ENCODE data around the gene TRPM3. TPM values are rescaled to one million over a fixed set of nuclear protein-coding genes. Genes with fewer than 3 reads are reported as not detected.

The TRPM3 gene
- total RNA-seq, 2 experiments from 2014 or later: not detected

DNA sequence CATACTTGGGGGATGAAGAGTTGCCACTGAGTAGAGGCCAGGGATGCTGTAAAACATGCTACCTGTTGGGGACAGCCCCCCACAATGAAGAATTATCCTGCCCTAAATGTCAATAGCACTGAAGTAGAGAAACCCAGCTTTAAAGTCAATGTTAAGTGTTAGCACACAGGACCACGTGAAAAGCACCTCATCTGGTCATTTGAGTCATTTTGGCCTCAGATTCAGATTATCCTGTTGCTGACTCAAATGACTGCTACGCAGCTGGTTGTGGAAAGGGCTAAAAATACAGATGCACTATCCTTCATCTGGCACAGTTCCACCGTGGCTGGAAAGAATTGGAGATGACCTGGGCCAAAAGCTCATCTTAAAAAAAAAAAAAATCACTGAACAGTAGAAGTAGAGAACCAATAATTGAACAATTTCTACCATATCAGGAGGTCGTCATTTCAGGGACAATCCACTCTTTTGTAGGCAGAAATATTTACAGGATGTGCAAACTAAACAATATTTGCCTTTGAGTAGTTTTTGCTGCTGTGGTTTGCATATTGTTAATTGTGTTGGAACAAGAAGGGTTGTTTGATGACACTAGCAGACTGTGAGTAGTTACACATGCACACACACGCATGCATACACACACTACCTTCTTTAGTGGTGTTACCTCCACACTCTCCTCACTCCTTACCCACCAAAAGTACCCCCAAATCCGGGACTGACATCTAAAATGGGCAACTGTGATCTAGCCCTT lies 511.7 kb downstream of the TRPM3 start:
- no peaks in the 10 kb centered on the region for H3K9me3 Mint-ChIP-seq (ENCODE audit: low read depth)
- ATAC-seq: no peak
- CTCF ChIA-PET: no interaction called here
- DNase-seq: no peak
- peaks cover 6% of the 10 kb centered on the region for H3K27me3 Mint-ChIP-seq
- no peak overlapping the region for H3K4me3 Mint-ChIP-seq
- no peaks in the 10 kb centered on the region for H3K36me3 Mint-ChIP-seq
- H3K27ac Mint-ChIP-seq: no peak overlapping the region
- peaks cover 2% of the 10 kb centered on the region for H3K4me1 Mint-ChIP-seq

DNA sequence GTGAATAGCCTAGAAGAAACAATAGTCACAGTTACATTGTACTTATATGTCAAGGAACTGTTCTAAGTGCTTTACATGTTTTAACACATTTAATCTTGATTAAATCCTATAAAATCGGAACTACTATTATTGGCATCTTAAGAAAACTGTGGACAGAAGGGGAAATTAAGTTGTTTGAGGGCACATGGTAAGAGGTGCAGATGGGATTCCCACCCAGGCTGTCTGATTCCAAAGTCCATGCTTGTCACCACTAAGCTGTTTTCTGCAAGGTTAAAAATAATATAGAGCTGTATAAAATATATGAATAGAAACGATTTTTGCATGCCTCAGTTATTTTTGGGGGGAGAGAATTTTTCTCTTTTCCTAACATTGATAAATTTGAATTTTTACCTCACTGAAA lies 512.4 kb downstream of the TRPM3 start:
- no peaks in the 10 kb centered on the region for H3K9me3 Mint-ChIP-seq (ENCODE audit: low read depth)
- CTCF ChIA-PET: no interaction called here

GRCh38 chr9:70607926-70608325 lies 513.5 kb downstream of the TRPM3 start:
- peaks cover 2% of the 10 kb centered on the region for H3K4me1 Mint-ChIP-seq
- no peak for ATAC-seq
- H3K9me3 Mint-ChIP-seq (ENCODE audit: low read depth): no peaks in the 10 kb centered on the region
- no peak overlapping the region for H3K4me3 Mint-ChIP-seq
- no peaks in the 10 kb centered on the region for H3K36me3 Mint-ChIP-seq
- no peak overlapping the region for H3K27ac Mint-ChIP-seq
- H3K27me3 Mint-ChIP-seq: peaks cover 4% of the 10 kb centered on the region
- no peak for DNase-seq
- CTCF ChIA-PET: no interaction called here

More for the DNA sequence above, 512.4 kb downstream of the TRPM3 start:
- no peaks in the 10 kb centered on the region for H3K36me3 Mint-ChIP-seq
- no peak for DNase-seq
- peaks cover 6% of the 10 kb centered on the region for H3K27me3 Mint-ChIP-seq
- ATAC-seq: no peak
- H3K4me3 Mint-ChIP-seq: no peak overlapping the region
- H3K27ac Mint-ChIP-seq: no peak overlapping the region
- H3K4me1 Mint-ChIP-seq: peaks cover 2% of the 10 kb centered on the region

- Mint-ChIP-seq H3K9me3 (ENCODE audit: low read depth) (no peaks in the 10 kb centered on the region), H3K4me1 (peaks cover 2% of the 10 kb centered on the region), H3K36me3 (no peaks in the 10 kb centered on the region), H3K4me3 (no peak overlapping the region), H3K27me3 (no peaks in the 10 kb centered on the region), H3K27ac (no peak overlapping the region)
- CTCF ChIA-PET: no interaction called here
- DNase-seq: no peak
- no peak for ATAC-seq
Measured at GRCh38 chr9:70607329-70607728, 514.1 kb downstream of the TRPM3 start.

GRCh38 chr9:70603020-70603411 lies 518.4 kb downstream of the TRPM3 start:
- DNase-seq: no peak
- Mint-ChIP-seq H3K4me1 (no peaks in the 10 kb centered on the region), H3K27me3 (no peaks in the 10 kb centered on the region), H3K4me3 (no peak overlapping the region), H3K9me3 (ENCODE audit: low read depth) (no peaks in the 10 kb centered on the region), H3K36me3 (no peaks in the 10 kb centered on the region), H3K27ac (no peak overlapping the region)
- no peak for ATAC-seq
- CTCF ChIA-PET: interaction anchor here (0.9 to 2.2 kb wide), 57 partner anchors 9 to 632 kb away, joined by 3 to 30 read pairs (median 4); partner anchors contain the start of gene KLF9

- Mint-ChIP-seq H3K9me3 (ENCODE audit: low read depth) (no peaks in the 10 kb centered on the region), H3K4me1 (no peaks in the 10 kb centered on the region), H3K36me3 (no peaks in the 10 kb centered on the region), H3K27ac (no peak overlapping the region), H3K4me3 (no peak overlapping the region), H3K27me3 (no peaks in the 10 kb centered on the region)
- DNase-seq (peak; percentile 54), ATAC-seq (peak; percentile 73)
- CTCF ChIA-PET: interaction anchor here (0.8 to 2.2 kb wide), 69 partner anchors 9 to 1571 kb away, joined by 3 to 30 read pairs (median 4); partner anchors contain the start of genes APBA1 and KLF9
Measured at GRCh38 chr9:70602321-70603019, 519.0 kb downstream of the TRPM3 start.

DNA sequence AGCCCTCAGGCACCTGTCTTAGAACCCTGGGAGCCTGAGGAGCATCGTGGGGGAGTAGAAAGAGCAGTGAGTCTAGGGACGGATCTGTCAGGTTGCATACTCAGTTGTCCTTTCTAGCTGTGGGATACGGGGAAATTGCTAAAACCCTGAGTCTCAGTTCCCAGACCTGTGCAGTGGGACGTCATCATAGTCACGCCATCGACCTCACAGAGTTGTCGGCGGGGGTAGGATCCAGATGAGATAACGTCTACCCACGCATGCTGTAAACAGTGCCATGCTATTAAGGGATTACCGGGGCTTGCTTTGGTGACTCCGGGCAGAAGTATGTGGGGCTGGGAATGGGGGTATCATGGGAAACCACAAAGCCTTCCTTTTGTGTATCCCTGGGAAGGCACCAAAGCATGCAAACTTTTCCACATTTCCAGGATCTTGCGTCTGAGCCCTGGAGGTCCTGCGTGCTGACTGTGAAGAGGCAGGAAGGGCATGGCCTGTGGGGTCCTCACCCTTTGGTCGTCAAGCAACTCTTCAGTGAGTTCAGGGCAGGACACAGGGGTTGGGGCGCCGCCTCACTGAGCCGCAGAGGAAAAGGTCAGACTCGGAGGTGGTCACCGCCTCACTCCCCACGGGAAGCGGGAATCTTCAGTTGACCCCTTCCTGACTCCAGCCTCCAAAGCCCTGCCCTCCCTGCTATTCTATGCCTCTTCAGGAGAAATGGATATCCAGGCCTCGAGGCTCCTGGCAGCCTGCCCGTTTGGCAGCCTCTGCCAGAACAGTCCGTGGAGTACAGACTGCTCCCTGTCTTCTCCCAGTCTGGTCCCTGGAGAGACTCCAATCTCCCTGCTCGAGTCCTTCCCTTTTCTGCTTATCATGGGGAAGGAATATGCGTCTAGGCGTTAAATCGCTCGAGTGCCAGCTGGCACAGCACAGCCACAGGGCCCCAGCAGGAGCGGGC lies 520.1 kb downstream of the TRPM3 start:
- no peak for DNase-seq
- CTCF ChIA-PET: interaction anchor here (0.8 to 2.2 kb wide), 30 partner anchors 16 to 302 kb away, joined by 3 to 30 read pairs (median 4); partner anchors contain the start of gene KLF9
- Mint-ChIP-seq H3K27me3 (no peaks in the 10 kb centered on the region), H3K36me3 (no peaks in the 10 kb centered on the region), H3K27ac (no peak overlapping the region), H3K4me3 (no peak overlapping the region), H3K4me1 (no peaks in the 10 kb centered on the region), H3K9me3 (ENCODE audit: low read depth) (no peaks in the 10 kb centered on the region)
- ATAC-seq: no peak

DNA sequence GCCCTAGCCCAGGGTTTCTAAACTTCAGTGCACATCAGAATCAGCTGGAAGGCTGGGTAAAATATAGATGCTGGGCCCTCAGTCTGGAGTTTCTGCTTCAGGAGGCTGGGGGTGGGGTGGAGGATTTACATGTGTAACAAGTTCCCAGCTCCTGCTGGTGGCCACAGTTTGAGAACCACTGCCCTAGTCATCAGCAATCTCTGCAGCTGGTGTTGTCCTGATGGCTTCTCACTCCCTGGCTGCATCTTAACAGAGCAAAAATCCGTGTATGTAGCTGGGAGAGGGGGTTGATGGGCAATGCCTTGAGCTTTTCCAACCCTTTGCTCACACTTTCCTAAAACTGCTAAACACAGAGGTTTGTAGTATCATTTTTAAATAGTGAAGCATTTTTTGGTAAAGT lies 520.9 kb downstream of the TRPM3 start:
- Mint-ChIP-seq H3K36me3 (no peaks in the 10 kb centered on the region), H3K4me1 (no peaks in the 10 kb centered on the region), H3K9me3 (ENCODE audit: low read depth) (no peaks in the 10 kb centered on the region), H3K27me3 (no peaks in the 10 kb centered on the region), H3K4me3 (no peak overlapping the region), H3K27ac (no peak overlapping the region)
- CTCF ChIA-PET: no interaction called here
- DNase-seq (no peak), ATAC-seq (no peak)

- no peak for ATAC-seq
- CTCF ChIA-PET: interaction anchor here (1.0 kb wide), 1 partner anchor 486 kb away, joined by 3 read pairs; no protein-coding TSS in a partner anchor
- no peaks in the 10 kb centered on the region for H3K36me3 Mint-ChIP-seq
Measured at GRCh38 chr9:70597886-70598285, 523.5 kb downstream of the TRPM3 start.

GRCh38 chr9:70595211-70595610 lies 526.2 kb downstream of the TRPM3 start:
- H3K27me3 Mint-ChIP-seq: no peaks in the 10 kb centered on the region
- H3K9me3 Mint-ChIP-seq (ENCODE audit: low read depth): no peaks in the 10 kb centered on the region
- no peaks in the 10 kb centered on the region for H3K36me3 Mint-ChIP-seq
- DNase-seq (no peak), ATAC-seq (no peak)
- H3K27ac Mint-ChIP-seq: no peak overlapping the region
- no peaks in the 10 kb centered on the region for H3K4me1 Mint-ChIP-seq
- CTCF ChIA-PET: no interaction called here
- H3K4me3 Mint-ChIP-seq: no peak overlapping the region

More at GRCh38 chr9:70597886-70598285, 523.5 kb downstream of the TRPM3 start:
- Mint-ChIP-seq H3K4me1 (no peaks in the 10 kb centered on the region), H3K4me3 (no peak overlapping the region), H3K27ac (no peak overlapping the region), H3K9me3 (ENCODE audit: low read depth) (no peaks in the 10 kb centered on the region), H3K27me3 (no peaks in the 10 kb centered on the region)
- DNase-seq: no peak

- no peak overlapping the region for H3K27ac Mint-ChIP-seq
- DNase-seq (no peak), ATAC-seq (no peak)
- no peaks in the 10 kb centered on the region for H3K36me3 Mint-ChIP-seq
- no peak overlapping the region for H3K4me3 Mint-ChIP-seq
- CTCF ChIA-PET: interaction anchor here (1.1 to 2.2 kb wide), 2 partner anchors 8 to 17 kb away, joined by 3 to 15 read pairs; no protein-coding TSS in a partner anchor
- H3K4me1 Mint-ChIP-seq: no peaks in the 10 kb centered on the region
- H3K9me3 Mint-ChIP-seq (ENCODE audit: low read depth): no peaks in the 10 kb centered on the region
- no peaks in the 10 kb centered on the region for H3K27me3 Mint-ChIP-seq
Measured at GRCh38 chr9:70594386-70594944, 527.0 kb downstream of the TRPM3 start.

DNA sequence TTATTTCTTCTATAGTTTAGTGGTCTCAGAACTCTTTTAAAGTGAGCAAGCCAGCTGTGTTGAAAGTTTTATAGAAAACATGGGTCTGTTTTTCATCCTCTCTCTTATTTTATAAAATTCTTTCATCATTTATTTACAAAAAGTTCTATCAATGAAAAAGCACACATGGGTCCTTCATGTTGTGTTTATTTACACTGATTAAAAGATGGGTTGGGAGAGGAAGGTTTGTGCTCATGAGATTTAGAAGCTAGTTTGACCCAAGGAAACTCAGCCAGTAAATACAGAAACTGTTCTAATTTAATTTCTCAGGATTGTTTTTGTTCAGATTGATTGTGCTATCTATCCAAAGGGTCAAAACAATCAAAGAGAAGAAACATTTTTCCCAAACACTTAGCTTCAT lies 528.2 kb downstream of the TRPM3 start:
- CTCF ChIA-PET: interaction anchor here (0.7 to 2.2 kb wide), 3 partner anchors 10 to 20 kb away, joined by 3 to 15 read pairs (median 3); no protein-coding TSS in a partner anchor
- Mint-ChIP-seq H3K27me3 (peaks cover 2% of the 10 kb centered on the region), H3K4me1 (no peaks in the 10 kb centered on the region), H3K36me3 (no peaks in the 10 kb centered on the region), H3K4me3 (no peak overlapping the region), H3K9me3 (ENCODE audit: low read depth) (no peaks in the 10 kb centered on the region), H3K27ac (no peak overlapping the region)
- ATAC-seq (no peak), DNase-seq (no peak)

DNA sequence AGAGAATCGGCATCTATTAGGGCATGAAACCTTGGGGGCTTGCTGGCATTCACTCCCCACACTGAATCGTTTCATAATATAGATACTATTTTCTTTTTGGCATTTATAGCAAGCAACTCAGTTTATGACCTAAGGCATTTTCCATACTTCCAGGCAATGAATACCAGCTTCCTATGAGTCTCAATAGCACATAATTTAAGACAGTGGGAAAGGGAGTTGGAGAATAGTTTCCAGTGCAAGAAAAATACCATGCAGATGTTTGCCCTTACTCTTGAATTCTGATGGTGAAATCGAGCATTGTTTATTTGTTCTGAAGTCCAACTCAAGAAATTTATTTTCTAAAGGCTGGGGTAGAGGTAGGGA lies 531.1 kb downstream of the TRPM3 start:
- peaks cover 5% of the 10 kb centered on the region for H3K27me3 Mint-ChIP-seq
- no peaks in the 10 kb centered on the region for H3K9me3 Mint-ChIP-seq (ENCODE audit: low read depth)
- H3K4me1 Mint-ChIP-seq: no peaks in the 10 kb centered on the region
- H3K36me3 Mint-ChIP-seq: no peaks in the 10 kb centered on the region
- DNase-seq (no peak), ATAC-seq (no peak)
- CTCF ChIA-PET: interaction anchor here (1.0 to 1.8 kb wide), 2 partner anchors 12 kb away, joined by 3 to 7 read pairs; no protein-coding TSS in a partner anchor
- no peak overlapping the region for H3K4me3 Mint-ChIP-seq
- H3K27ac Mint-ChIP-seq: no peak overlapping the region

Data from activated CD8-positive, alpha-beta memory T cell treated with anti-CD3 and anti-CD28 coated beads, Interleukin-2, amount 10 ng/mL, durations not matched to agents 7 days and 5 days (primary cell).